Endothelial cell of hepatic sinusoid (primary cell): ENCODE measurements around the gene SPHKAP.
"Not testable (repeated sequence)": the region's sequence is repeated elsewhere in the genome, so short reads cannot be mapped to it uniquely, and the experiment has no call there.

Experiments
- in situ Hi-C: cut with HindIII; loops from 2 replicates; pipeline ENCODE4 v1.10.0; 2017; ENCODE audit warnings: low sequenced_read_pairs

SPHKAP gene, protein sequence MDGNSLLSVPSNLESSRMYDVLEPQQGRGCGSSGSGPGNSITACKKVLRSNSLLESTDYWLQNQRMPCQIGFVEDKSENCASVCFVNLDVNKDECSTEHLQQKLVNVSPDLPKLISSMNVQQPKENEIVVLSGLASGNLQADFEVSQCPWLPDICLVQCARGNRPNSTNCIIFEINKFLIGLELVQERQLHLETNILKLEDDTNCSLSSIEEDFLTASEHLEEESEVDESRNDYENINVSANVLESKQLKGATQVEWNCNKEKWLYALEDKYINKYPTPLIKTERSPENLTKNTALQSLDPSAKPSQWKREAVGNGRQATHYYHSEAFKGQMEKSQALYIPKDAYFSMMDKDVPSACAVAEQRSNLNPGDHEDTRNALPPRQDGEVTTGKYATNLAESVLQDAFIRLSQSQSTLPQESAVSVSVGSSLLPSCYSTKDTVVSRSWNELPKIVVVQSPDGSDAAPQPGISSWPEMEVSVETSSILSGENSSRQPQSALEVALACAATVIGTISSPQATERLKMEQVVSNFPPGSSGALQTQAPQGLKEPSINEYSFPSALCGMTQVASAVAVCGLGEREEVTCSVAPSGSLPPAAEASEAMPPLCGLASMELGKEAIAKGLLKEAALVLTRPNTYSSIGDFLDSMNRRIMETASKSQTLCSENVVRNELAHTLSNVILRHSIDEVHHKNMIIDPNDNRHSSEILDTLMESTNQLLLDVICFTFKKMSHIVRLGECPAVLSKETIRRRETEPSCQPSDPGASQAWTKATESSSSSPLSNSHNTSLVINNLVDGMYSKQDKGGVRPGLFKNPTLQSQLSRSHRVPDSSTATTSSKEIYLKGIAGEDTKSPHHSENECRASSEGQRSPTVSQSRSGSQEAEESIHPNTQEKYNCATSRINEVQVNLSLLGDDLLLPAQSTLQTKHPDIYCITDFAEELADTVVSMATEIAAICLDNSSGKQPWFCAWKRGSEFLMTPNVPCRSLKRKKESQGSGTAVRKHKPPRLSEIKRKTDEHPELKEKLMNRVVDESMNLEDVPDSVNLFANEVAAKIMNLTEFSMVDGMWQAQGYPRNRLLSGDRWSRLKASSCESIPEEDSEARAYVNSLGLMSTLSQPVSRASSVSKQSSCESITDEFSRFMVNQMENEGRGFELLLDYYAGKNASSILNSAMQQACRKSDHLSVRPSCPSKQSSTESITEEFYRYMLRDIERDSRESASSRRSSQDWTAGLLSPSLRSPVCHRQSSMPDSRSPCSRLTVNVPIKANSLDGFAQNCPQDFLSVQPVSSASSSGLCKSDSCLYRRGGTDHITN (N-terminal part only)

GRCh38 chr2:228181098-228182019 lies at the start of gene SPHKAP:
TSS of gene SPHKAP (minus strand) at chr2:228181687. CDS start at chr2:228181598, 89 bp downstream.
- in situ Hi-C loops, result no loop called here

GRCh38 chr2:228227466-228227865 lies 46.0 kb upstream of the SPHKAP start:
- in situ Hi-C loops, result no loop called here

GRCh38 chr2:228224410-228224809 lies 42.9 kb upstream of the SPHKAP start:
- in situ Hi-C loops, result no loop called here

DNA sequence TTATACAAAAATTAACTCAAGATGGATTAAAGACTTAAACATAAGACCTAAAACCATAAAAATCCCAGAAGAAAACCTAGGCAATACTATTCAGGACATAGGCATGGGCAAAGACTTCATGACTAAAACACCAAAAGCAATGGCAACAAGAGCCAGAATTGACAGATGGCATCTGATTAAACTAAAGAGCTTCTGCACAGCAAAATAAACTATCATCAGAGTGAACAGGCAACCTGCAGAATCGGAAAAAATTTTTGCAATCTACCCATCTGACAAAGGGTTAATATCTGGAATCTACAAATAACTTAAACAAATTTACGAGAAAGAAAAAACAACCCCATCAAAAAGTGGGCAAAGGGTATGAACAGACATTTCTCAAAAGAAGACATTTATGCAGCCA lies 37.1 kb upstream of the SPHKAP start:
- in situ Hi-C loops, result not testable (repeated sequence)

- in situ Hi-C loops, result no loop called here
Measured at GRCh38 chr2:228197504-228197903, 16.0 kb upstream of the SPHKAP start.

GRCh38 chr2:228180181-228181097 lies 1.0 kb downstream of the SPHKAP start:
- in situ Hi-C loops, result no loop called here

DNA sequence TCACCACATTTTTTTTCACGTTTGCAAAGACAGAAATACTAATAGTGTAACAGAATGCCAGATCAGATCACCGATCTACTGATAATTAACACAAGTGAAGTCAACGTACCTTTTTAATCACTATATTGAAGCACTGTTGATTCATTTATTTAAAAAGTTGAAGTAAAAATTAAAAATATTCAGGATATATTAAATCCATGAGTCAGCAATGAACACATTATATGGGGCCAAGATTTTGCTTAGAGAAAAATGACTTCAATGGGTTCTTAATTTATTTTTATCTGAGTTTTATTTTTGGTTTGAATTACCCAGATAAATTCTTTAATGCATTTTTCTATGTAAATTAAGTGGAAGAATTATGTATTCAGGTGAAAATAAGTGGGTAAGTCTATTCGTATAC lies 14.2 kb downstream of the SPHKAP start:
- in situ Hi-C loops, result no loop called here

DNA sequence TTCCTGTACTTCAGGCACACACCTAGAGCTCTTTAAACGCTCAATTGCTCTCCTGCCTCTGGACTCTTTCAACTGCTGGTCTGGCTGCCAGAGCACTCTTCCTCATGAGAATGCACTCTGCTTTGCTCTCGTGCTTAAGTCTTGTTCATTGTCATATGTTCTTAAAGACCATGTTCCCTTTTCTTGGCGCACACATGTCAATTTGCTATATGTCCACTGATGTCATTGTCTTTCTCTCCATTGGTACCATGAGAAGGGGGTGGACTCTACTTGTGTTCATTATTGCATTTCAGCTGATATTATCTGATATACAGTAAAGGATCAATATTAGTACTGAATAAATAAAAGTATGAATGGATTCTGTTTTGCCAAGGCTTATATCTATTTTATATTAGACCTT lies 16.8 kb downstream of the SPHKAP start:
- in situ Hi-C loops, result loop anchor here (5.0 kb wide), 1 partner anchor 77 kb away; no protein-coding TSS in a partner anchor

DNA sequence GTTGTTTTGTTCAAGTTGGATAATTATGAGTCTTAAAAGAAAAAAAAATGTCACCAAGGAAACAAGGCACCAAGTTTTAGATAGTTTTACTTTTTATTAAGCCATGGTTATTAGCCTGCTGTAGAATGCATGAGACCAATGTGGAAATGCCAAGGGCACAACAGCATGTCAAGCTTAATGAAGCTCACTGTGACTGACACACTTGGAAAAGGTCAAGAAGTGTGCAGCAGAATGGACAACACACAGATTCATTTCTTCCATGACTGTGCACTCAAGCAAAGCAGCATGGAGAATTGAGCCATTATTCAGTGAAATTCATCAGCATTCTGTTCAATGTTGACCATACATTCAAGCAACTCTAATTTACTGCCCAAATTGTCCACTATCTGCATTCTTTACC lies 23.6 kb downstream of the SPHKAP start:
- in situ Hi-C loops, result no loop called here

GRCh38 chr2:228144961-228145360 lies 36.5 kb downstream of the SPHKAP start:
- in situ Hi-C loops, result no loop called here

DNA sequence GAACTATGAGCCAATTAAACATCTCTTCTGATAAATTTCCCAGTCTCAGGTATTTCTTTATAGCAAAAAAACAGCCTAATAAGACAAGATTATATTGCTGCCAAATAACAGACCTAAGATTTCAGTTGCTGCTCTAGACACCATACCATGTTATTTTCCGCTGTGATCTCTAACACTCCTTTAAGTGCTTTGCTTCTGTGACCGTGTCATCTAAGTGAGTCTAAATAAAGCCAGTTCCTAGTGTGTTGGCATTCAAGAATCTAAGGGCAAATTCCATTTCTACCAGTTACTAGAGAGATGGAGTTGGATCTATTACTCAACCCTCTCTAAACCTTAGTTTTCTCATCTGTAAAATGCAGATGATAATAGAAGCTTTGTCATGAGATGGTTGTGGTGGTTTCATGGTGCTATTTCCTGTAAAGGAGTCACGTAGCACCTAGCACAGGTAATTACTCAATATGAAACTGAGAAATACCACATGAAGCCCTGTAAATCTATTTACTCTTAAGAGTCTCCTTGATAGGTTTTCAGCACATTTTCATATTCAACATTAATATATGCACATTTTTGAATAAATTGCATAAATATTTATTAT lies 40.5 kb downstream of the SPHKAP start:
- in situ Hi-C loops, result no loop called here

DNA sequence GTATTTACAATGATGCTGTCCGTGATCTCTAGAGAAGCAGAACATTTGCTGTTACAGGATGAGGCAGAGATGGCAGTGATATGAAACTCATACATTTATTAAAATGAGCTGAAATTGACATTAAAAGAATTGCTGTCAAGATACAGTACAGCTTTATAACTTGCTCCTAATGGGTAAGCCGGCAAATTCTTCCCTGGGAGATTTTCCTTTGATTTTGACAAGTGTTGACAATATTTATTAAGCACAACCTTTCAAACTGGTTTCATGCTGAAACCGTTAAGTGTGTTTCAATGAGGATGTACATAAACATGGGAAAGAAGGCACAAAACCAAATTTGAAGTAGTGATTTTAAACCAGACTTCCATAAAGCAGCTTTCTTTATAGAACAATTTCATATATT lies 45.5 kb downstream of the SPHKAP start:
- in situ Hi-C loops, result no loop called here

- in situ Hi-C loops, result no loop called here
Measured at GRCh38 chr2:228135300-228135699, 46.2 kb downstream of the SPHKAP start.

DNA sequence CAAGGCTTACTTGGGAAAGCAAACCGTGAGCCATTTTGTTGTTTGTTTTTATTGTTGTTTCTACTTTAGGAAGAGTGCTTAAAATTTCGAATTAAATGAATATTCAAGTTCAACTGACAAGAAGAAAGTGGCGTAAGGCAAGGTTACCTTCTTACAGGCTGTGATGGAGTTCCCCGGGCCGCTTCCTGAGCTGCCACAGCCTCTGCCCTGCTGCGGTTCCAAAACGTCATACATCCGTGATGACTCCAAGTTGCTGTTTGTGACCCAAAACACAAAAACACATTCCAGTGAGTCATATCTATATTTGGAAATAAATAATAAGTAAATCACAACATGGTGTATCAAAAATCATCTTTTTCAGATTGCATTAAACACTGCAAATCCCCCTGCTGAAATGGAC lies 49.7 kb downstream of the SPHKAP start:
- in situ Hi-C loops, result no loop called here

DNA sequence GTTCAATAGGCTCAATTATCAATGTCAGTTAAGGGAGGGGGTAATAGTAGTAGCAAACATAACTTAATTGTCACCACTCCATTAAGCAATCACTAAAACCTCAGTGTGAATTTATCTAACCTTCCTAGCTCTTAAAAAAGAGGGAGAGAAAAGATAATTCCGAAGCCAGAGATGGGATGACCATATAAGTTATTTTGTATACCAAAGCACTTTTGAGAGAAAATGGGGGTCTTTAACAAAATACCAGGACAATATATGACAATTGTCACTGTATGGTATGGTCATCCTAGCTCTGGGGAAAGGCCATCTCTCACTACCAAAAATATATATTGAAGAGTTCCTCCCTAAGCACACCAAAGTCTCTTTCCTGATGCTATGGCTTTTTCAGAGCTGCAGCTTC lies 55.1 kb downstream of the SPHKAP start:
- in situ Hi-C loops, result no loop called here

DNA sequence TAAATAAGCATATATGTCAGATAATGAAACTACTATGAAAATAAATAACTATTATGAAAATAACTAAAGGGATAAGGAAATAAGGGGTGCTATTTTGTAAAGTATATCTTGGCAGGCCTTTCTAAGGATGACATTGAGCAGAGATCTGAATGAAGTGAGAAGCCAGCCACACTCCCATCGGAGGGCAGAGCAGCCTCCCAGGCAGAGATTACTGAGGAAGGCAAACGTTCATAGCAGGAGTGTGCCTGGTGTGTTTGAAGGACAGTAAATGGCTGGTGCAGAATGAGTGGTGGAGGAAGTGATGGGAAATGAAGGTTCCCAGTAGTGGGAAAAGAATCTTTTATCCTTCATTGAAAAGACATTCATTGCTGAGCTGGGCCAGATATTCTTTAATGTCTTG lies 62.5 kb downstream of the SPHKAP start:
- in situ Hi-C loops, result no loop called here

- in situ Hi-C loops, result no loop called here
Measured at GRCh38 chr2:228107846-228108245, 73.6 kb downstream of the SPHKAP start.

- in situ Hi-C loops, result no loop called here
Measured at GRCh38 chr2:228105526-228106250, 75.8 kb downstream of the SPHKAP start.
